ENCODE results near the gene GIPC2. TPM values are rescaled to one million over a fixed set of nuclear protein-coding genes. Genes with fewer than 3 reads are reported as not detected.

The GIPC2 gene
- total RNA-seq, 1 experiment from 2014 or later = 0.07 TPM

DNA sequence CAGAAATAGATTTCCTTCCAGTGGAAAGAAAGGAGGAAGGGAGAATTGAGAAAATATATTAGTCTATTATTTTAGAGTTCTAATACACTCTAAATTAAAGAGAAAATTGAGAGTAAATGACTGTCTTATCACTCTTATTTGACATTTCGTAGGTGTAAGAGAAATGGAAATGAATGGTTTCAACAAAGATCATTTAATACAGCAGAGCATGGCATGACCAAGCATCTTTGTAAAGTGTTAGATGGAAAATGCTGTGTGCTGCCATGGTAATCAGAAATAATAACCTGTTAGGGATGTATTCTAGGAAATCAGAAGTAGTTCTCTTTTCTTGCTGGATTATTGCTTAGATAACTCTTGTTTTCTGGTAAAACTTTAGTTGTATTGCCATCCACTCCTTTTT is 90.9 kb downstream of the GIPC2 start:
- no peak overlapping the region for H3K4me3 ChIP-seq (replicated peaks in 1 of 2; ENCODE audit: low read depth in 1 of 2, low read length in 2 of 2)
- no TSS peak for BruUV-seq (replicated peaks)
- H2AFZ ChIP-seq (ENCODE audit: low read depth, low read length, poor library complexity, severe bottlenecking) = no peak overlapping the region
- H3K4me1 ChIP-seq (ENCODE audit: control insufficient read depth in 1 of 2, insufficient read depth in 2 of 2, low read length in 2 of 2) = no peaks in the 10 kb centered on the region
- no peak overlapping the region for H3K27ac ChIP-seq (ENCODE audit: low read depth, low read length)
- H3K4me2 ChIP-seq (ENCODE audit: low read length) = no peak overlapping the region
- no peaks in the 10 kb centered on the region for H4K20me1 ChIP-seq (ENCODE audit: insufficient read depth)
- H3K9ac ChIP-seq (ENCODE audit: low read length) = no peak overlapping the region
- no peak for ATAC-seq
- CTCF ChIA-PET = no interaction called here
- H3K9me3 ChIP-seq (ENCODE audit: control insufficient read depth in 1 of 2, insufficient read depth in 1 of 2, low read depth in 1 of 2, low read length in 2 of 2) = no peaks in the 10 kb centered on the region
- RAD21 ChIA-PET (ENCODE audit: low non-redundant PET in 1 of 2, low total read pairs in 2 of 2, uncharacterized antibody in 2 of 2, unreplicated experiment in 2 of 2) = no interaction called here
- intact Hi-C loops (cut with micrococcal nuclease) = no loop called here
- no peak for DNase-seq (ENCODE audit: low read depth, low spot score)
- POLR2A ChIA-PET = no interaction called here
- no peaks in the 10 kb centered on the region for H3K79me2 ChIP-seq (ENCODE audit: insufficient read depth, low read length)
- H3K27me3 ChIP-seq (ENCODE audit: insufficient read depth, low read length) = no peaks in the 10 kb centered on the region
- H3K36me3 ChIP-seq (ENCODE audit: control insufficient read depth in 1 of 2, insufficient read depth in 2 of 2, low read length in 2 of 2) = no peaks in the 10 kb centered on the region
- TF ChIP-seq RAD21 (IDR thresholded peaks at IDR 0.05; ENCODE audit: low read depth) (no peak), REST (IDR thresholded peaks at IDR 0.05; ENCODE audit: low read depth) (no peak), SP1 (IDR thresholded peaks at IDR 0.05; ENCODE audit: low read depth) (no peak), YY1 (IDR thresholded peaks at IDR 0.05; ENCODE audit: extremely low read depth, insufficient replicate concordance, low read depth, low read length) (no peak), ZNF274 (IDR thresholded peaks at IDR 0.05; ENCODE audit: low read depth, low read length) (no peak), POLR2AphosphoS5 (IDR thresholded peaks at IDR 0.05; ENCODE audit: low read depth, low read length) (no peak), CEBPB (IDR thresholded peaks at IDR 0.05; ENCODE audit: low read depth) (no peak), SIN3A (IDR thresholded peaks at IDR 0.05; ENCODE audit: low read depth) (no peak), EZH2phosphoT487 (IDR thresholded peaks at IDR 0.05; ENCODE audit: borderline replicate concordance) (no peak), ZFX (IDR thresholded peaks at IDR 0.05) (no peak), SRF (IDR thresholded peaks at IDR 0.05; ENCODE audit: low read depth) (no peak), EZH2 (IDR thresholded peaks at IDR 0.05) (no peak), CBX3 (IDR thresholded peaks at IDR 0.05; ENCODE audit: low read depth) (no peak), EGR1 (IDR thresholded peaks at IDR 0.05; ENCODE audit: low read depth) (no peak), MAX (IDR thresholded peaks at IDR 0.05) (no peak)
- TF ChIP-seq, protein P1, sequence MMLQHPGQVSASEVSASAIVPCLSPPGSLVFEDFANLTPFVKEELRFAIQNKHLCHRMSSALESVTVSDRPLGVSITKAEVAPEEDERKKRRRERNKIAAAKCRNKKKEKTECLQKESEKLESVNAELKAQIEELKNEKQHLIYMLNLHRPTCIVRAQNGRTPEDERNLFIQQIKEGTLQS (IDR thresholded peaks at IDR 0.05) = no peak
- H3K9me2 ChIP-seq (ENCODE audit: insufficient read depth) = no peaks in the 10 kb centered on the region

Measured in HCT116 (cell line).